Jurkat, Clone E6-1 (cell line): ENCODE measurements around the gene NKAIN2.

Experiments used
- DNase-seq: peaks from one replicate; pipeline ENCODE4 v3.0.0-alpha.2; 2011; ENCODE audit warnings: low read depth, low spot score
- H3K4me3 ChIP-seq: 2 replicates; pipeline ENCODE4 v1.5.1; 2011; ENCODE audit warnings: mild to moderate bottlenecking, low read length, control low read depth, moderate library complexity

NKAIN2 gene

GRCh38 chr6:123804787-123805540 is 1.3 kb downstream of the NKAIN2 start:
- no peak for DNase-seq
- no peak overlapping the region for H3K4me3 ChIP-seq

GRCh38 chr6:123805921-123806320 is 2.3 kb downstream of the NKAIN2 start:
- no peak overlapping the region for H3K4me3 ChIP-seq
- DNase-seq, result no peak

GRCh38 chr6:123806561-123806960 is 2.9 kb downstream of the NKAIN2 start:
- no peak overlapping the region for H3K4me3 ChIP-seq
- no peak for DNase-seq

GRCh38 chr6:123808556-123808955 is 4.9 kb downstream of the NKAIN2 start:
- no peak for DNase-seq
- H3K4me3 ChIP-seq, result no peak overlapping the region

GRCh38 chr6:123810214-123810613 is 6.5 kb downstream of the NKAIN2 start:
- no peak for DNase-seq
- no peak overlapping the region for H3K4me3 ChIP-seq

- DNase-seq, result no peak
- H3K4me3 ChIP-seq, result no peak overlapping the region
Measured at GRCh38 chr6:123810948-123811347, 7.3 kb downstream of the NKAIN2 start.

- H3K4me3 ChIP-seq, result no peak overlapping the region
- DNase-seq, result no peak
Measured at GRCh38 chr6:123811378-123811777, 7.7 kb downstream of the NKAIN2 start.

- no peak overlapping the region for H3K4me3 ChIP-seq
- DNase-seq, result no peak
Measured at GRCh38 chr6:123812621-123813020, 9.0 kb downstream of the NKAIN2 start.

GRCh38 chr6:123821112-123821511 is 17.4 kb downstream of the NKAIN2 start:
- no peak for DNase-seq
- H3K4me3 ChIP-seq, result no peak overlapping the region

- no peak for DNase-seq
Measured at GRCh38 chr6:123829302-123829953, 25.8 kb downstream of the NKAIN2 start.

GRCh38 chr6:123830120-123830519 is 26.5 kb downstream of the NKAIN2 start:
- DNase-seq, result no peak
- no peak overlapping the region for H3K4me3 ChIP-seq

More at GRCh38 chr6:123829302-123829953, 25.8 kb downstream of the NKAIN2 start:
- H3K4me3 ChIP-seq, result no peak overlapping the region

GRCh38 chr6:123838505-123839234 is 35.0 kb downstream of the NKAIN2 start:
- no peak overlapping the region for H3K4me3 ChIP-seq
- DNase-seq, result no peak

- no peak overlapping the region for H3K4me3 ChIP-seq
- no peak for DNase-seq
Measured at GRCh38 chr6:123841067-123841896, 37.6 kb downstream of the NKAIN2 start.

- no peak overlapping the region for H3K4me3 ChIP-seq
- DNase-seq, result no peak
Measured at GRCh38 chr6:123844011-123844410, 40.3 kb downstream of the NKAIN2 start.

GRCh38 chr6:123848347-123848746 is 44.7 kb downstream of the NKAIN2 start:
- no peak overlapping the region for H3K4me3 ChIP-seq
- no peak for DNase-seq

- no peak for DNase-seq
- H3K4me3 ChIP-seq, result no peak overlapping the region
Measured at GRCh38 chr6:123849406-123849805, 45.7 kb downstream of the NKAIN2 start.

GRCh38 chr6:123850555-123850954 is 46.9 kb downstream of the NKAIN2 start:
- no peak for DNase-seq
- no peak overlapping the region for H3K4me3 ChIP-seq

GRCh38 chr6:123854201-123854600 is 50.5 kb downstream of the NKAIN2 start:
- no peak for DNase-seq
- H3K4me3 ChIP-seq, result no peak overlapping the region

GRCh38 chr6:123855506-123855905 is 51.8 kb downstream of the NKAIN2 start:
- no peak overlapping the region for H3K4me3 ChIP-seq
- no peak for DNase-seq
